Fibroblast of peridontal ligament (primary cell): Measurements from ENCODE around the gene GPC6.

ENCODE experiments used
- DNase-seq: peaks from one replicate; pipeline ENCODE4 v3.0.0-alpha.2; 2010; ENCODE audit errors: extremely low read depth

The GPC6 gene

GRCh38 chr13:93368718-93369117 lies 142.1 kb downstream of the GPC6 start:
- no peak for DNase-seq

- DNase-seq, result no peak
Observed at GRCh38 chr13:93372856-93373255, 146.2 kb downstream of the GPC6 start.

GRCh38 chr13:93375491-93375890 lies 148.9 kb downstream of the GPC6 start:
- no peak for DNase-seq

- DNase-seq, result no peak
Observed at GRCh38 chr13:93377196-93377595, 150.6 kb downstream of the GPC6 start.

DNA sequence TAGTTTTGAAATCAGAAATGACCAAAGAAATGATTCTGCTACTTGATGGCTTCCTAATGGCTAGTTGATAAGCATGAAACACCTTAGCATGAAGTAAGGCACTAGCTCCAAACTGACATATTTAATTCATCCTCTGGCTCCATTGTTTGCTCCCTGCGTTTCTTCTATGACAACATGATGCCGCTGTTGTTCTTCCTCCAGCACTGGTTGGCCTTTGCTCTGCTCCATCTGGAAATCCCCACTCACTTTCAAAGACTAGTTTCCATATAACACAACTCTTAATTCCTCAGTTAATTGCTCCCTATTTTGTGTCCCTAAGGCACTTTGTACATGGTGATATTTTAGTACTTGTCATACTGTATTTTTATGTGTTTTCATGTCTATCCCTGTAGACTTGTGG lies 151.6 kb downstream of the GPC6 start:
- no peak for DNase-seq

GRCh38 chr13:93386116-93386515 lies 159.5 kb downstream of the GPC6 start:
- DNase-seq, result no peak

GRCh38 chr13:93388701-93389100 lies 162.1 kb downstream of the GPC6 start:
- DNase-seq, result peak; percentile 38

DNA sequence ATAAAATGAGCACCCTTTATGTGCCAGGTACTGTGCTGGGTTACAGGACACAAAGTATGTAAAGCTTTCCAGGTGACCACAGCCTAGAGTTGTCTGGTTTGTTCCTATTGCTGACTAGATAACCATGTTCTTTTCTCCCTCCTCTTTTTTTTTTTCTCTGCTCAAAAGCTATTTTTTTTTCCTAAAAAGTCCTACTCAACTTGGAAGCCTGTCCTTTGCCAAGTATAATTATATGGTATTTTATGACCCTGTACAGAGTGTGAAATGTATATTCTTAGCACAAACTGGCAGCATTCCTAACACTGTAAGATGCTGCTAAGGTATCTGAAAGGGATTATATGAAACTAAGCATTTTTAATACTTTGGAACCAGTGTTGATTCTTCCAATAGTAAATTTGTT lies 171.0 kb downstream of the GPC6 start:
- DNase-seq, result no peak

DNA sequence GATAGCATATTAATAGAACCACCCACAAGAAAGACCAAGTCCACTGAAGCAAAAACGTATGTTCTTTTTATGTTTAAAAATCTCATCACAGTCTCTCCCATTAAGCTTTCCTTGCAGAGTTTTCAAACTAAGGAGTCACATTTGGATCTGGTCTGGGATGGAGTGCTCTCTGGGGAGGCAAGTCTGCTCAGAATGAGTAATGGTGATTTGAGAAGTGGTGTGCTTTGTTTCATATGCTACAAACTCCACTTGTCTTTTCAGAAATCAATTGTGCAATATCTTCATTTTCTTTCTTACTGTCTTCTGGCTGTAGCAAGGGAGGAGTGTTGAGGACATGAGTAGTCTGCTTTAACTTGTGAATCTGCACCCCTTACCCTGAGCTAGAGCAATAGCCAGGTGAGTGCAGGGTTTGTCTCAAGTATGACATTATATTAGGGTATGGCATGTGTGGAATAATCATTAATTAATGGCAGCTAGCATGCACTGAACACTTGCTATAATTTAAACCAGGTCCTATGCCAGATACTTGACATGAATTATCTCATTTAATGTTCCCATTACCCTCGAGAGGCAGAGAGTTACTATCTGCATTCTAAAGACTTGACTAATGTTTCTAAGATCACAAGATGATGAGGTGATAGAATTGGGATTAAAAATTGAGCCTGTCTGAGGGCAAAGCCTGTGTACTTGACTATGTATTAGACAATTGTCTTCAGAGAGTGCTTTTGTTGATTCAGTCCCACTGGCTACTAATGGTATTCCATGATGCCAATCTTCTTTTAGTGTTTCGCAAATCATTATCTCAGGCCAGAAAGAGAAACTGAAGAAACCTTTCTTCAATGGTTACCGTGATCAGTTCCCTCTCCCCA lies 171.8 kb downstream of the GPC6 start:
- peak; percentile 85 for DNase-seq

- DNase-seq, result no peak
Observed at GRCh38 chr13:93399212-93399611, 172.6 kb downstream of the GPC6 start.

DNA sequence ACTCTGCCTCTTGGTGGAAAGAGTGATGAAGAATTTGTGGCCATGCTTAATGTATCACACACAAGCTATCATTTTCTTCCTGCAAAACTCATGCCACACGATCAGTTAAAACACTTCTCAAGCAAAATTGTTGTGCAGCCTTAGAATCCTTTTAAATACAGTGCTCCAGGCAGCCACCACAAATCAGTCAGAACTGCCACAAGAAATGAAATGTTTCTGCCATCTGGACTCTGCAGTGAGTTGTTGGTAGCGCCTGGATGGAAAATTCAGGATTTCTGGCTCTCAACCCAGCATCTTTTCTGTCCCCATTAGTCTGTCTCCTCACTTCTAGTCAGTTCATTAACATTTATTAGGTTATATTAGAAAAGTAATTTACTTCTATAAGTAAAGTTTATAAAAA lies 179.5 kb downstream of the GPC6 start:
- DNase-seq, result no peak

DNA sequence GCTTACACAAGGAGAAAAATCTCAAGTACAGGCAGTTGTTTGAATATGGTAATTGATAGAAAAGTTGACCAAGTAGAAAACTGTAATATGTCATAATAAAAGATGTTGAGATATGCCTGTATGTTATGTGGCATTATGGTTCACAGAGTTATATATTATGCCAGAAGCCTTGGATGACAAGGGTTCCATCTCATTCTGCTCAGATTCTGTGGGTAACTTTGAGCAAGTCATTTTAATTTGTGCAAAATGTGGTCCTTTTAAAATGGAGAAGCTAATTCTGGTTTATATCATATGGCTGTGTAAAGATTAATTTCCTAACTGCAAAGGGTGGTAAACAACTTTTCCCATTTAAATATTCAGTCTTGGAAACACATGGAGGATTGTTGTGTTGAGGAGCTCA lies 180.9 kb downstream of the GPC6 start:
- DNase-seq, result no peak

DNA sequence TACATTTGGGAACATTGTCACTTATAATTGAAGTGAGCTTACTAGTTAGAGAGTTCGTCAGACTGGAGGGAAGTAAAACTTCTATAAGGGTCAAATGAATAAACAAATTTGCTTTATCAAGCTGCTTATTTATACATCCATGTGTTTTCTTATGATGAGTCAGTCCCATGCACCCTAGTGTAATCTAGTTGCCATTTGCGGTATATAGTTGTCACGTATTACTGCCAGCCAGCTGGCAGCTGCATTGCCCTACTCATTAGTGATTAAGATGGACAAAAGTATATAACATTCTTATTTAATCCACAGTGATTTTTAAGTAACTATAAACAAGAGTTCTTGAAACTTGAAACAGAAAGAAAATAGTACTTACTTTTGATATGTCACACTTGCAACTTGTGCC lies 182.4 kb downstream of the GPC6 start:
- no peak for DNase-seq

DNA sequence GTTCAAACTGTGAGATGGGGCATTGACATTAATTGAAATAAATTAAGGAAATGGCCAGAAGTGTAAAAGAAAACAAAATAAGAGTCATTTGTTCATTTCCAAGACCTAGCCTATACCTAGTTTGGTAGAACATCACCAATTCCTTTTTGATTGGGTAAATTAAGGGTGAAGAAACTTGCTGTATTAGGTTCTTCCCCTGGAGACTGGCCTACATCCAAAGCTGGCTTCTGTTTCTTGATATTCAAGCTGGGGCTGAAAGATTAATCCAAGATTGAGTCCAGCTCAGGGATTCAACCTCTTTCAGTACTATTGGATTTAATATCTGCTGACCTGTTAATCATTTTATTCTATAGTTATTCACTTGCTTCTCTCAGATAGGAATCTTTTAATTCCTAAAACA lies 183.2 kb downstream of the GPC6 start:
- DNase-seq, result peak; percentile 18

DNA sequence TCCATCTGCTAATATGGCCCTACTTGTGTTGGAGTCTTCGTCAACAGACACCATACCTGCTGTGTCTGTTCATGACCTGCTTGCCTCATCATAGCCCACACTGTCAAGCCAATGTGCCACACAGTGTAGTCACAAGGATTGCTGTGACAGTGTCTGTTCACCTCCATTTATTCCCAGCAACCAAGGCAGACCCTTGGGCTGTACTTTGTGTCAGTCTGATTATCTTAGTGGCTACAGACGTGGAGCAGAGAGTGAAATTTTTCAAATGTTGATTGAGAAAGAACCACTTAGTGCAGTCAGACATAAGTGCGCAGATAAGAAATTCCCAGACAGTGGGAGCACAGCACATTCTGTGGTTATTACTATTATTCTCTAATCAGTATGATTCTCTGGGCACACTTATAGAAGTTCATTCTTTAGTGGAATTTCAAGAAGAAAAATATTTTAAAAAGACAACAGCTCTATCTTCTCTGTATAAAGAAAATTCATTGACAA lies 184.6 kb downstream of the GPC6 start:
- DNase-seq, result no peak

DNA sequence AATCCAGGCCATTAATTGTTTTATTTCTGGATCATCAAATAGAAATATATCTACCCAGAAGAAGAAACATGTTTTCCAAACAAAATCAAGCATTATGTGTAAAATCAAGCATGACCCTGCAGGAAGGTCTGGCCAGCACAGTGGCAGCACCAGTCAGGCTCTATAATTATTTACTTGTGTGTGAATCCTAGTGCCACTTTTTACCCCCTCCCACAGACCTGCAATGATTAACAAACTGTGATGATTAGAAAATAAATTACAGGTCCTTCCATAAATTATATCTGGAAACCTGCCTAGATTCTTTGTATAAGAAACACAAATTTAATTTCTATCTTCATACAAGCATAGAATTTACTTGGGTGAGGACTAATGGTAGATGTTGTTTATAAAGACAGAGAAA lies 186.1 kb downstream of the GPC6 start:
- DNase-seq, result no peak

DNA sequence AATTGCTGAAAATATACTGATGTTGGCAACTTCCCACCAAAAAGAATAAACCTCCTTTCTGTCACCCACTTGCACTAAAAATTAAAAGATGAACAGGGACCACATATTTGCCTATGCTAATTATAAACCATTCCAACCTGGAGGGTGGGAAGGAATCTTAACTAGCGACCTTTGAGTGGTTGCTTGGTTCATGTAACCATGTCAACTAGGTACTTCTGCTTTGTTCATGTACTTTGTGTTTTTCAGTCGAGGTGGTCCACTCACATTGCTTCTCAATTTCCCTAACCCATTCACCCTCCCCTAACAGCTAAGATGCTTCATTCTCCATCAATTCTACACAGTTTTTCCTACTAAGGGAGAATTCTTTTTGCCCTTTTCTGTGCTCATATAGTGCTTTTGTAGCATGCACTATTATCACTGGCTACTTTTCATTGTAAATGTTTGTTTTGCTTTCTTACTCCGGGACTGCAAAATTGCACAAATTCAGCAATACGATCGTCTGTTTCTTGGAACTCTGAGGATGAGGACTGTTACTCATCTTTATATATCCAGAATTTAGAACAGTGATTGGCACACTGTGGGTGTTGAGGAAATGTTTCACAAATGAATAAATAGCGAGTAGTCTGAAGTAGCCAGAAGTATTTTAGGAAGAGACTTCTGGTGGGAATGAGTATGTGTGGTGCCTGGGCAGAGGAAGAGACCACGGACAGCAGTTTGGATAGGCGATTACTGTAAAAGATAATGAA lies 187.5 kb downstream of the GPC6 start:
- peak; percentile 73 for DNase-seq

DNA sequence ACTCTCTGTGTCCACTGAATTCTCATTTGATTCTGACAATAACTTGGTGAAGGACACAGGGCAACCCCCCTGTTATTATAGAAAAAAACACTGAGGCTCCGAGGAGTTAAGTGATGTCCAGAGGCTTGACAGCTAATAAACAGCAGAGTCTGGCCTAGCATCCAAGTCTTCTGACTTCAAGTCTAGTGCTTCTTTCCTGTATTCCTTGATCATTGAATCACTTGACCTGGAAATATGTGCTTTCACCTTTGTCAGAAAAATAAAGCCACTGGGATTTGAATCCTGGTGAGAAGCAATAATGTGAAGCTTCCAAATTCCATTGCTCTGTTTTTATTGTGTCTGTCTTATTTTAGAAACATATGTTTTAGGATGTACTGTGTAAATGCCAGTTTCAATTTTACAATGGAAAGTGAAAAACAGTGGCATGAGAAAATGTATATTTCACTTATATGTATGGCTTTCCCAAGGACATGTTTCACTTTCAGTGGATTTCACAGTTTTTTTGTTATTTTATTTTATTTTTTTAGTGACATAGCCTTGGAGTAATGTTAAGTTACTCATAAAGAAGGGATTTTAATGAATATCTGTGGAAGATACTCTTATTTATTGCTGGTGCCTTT lies 190.2 kb downstream of the GPC6 start:
- DNase-seq, result no peak

DNA sequence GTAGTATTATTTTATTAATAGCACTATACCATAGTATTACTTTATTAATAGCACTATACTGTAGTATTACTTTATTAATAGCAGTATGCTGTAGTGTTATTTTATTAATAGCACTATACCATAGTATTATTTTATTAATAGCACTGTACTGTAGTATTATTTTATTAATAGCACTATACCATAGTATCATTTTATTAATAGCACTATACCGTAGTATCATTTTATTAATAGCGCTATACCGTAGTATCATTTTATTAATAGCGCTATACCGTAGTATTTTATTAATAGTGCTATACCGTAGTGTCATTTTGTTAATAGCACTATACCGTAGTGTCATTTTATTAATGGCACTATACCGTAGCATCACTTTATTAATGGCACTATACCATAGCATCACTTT lies 191.8 kb downstream of the GPC6 start:
- DNase-seq, result no peak

- DNase-seq, result no peak
Observed at GRCh38 chr13:93420206-93420605, 193.6 kb downstream of the GPC6 start.

- no peak for DNase-seq
Observed at GRCh38 chr13:93420887-93421286, 194.3 kb downstream of the GPC6 start.

DNA sequence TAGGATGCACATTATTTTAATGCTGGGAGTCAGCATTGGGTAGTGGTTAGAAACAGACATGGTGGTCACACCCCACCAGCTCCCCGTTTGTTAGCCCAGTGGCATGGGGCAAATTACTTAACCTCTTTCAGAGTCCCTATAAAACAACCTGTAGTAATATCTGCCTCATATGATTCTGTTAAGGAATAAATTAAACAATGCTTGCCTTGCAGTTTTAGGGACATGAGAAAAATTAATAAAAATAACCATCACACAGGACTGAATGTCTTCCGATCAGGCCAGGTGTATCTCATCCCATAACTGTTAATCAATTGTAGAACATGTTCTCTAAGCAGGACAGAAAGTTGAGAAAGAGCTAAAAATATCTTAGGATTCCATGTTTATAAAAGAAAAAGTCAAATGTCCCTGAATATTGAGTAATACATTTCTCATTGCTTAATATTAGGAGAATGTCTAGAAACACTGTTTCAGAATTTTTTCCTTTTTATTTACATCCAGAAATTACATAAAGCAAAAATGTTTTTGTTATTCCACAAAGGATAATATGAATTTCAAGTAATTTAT lies 196.5 kb downstream of the GPC6 start:
- DNase-seq, result no peak
